Measurements from ENCODE around the gene THEM4.
"Not testable (repeated sequence)": the region's sequence is repeated elsewhere in the genome, so short reads cannot be mapped to it uniquely, and the experiment has no call there.

The THEM4 gene

GRCh38 chr1:151893176-151893924, 16.0 kb downstream of the THEM4 start:
- no peak for DNase-seq (ENCODE audit: low spot score)
- no peak for TF ChIP-seq CTCF (IDR thresholded peaks at IDR 0.05; ENCODE audit: borderline replicate concordance, control extremely low read depth, extremely low read depth, insufficient read depth, missing control alignments)
- in situ Hi-C loops (cut with MboI; ENCODE audit: low sequenced_read_pairs, unreplicated experiment): no loop called here

GRCh38 chr1:151892190-151892589, 17.1 kb downstream of the THEM4 start:
- no peak for DNase-seq (ENCODE audit: low spot score)
- in situ Hi-C loops (cut with MboI; ENCODE audit: low sequenced_read_pairs, unreplicated experiment): no loop called here
- TF ChIP-seq CTCF (IDR thresholded peaks at IDR 0.05; ENCODE audit: borderline replicate concordance, control extremely low read depth, extremely low read depth, insufficient read depth, missing control alignments): no peak

- no peak for TF ChIP-seq CTCF (IDR thresholded peaks at IDR 0.05; ENCODE audit: borderline replicate concordance, control extremely low read depth, extremely low read depth, insufficient read depth, missing control alignments)
- in situ Hi-C loops (cut with MboI; ENCODE audit: low sequenced_read_pairs, unreplicated experiment): no loop called here
- no peak for DNase-seq (ENCODE audit: low spot score)
These were observed 17.8 kb downstream of the THEM4 start for GRCh38 chr1:151891512-151891911.

GRCh38 chr1:151888972-151889570, 20.2 kb downstream of the THEM4 start:
- peak; percentile 38 for DNase-seq (ENCODE audit: low spot score)
- in situ Hi-C loops (cut with MboI; ENCODE audit: low sequenced_read_pairs, unreplicated experiment): no loop called here
- no peak for TF ChIP-seq CTCF (IDR thresholded peaks at IDR 0.05; ENCODE audit: borderline replicate concordance, control extremely low read depth, extremely low read depth, insufficient read depth, missing control alignments)

GRCh38 chr1:151887028-151887427, 22.3 kb downstream of the THEM4 start:
- TF ChIP-seq CTCF (IDR thresholded peaks at IDR 0.05; ENCODE audit: borderline replicate concordance, control extremely low read depth, extremely low read depth, insufficient read depth, missing control alignments): no peak
- in situ Hi-C loops (cut with MboI; ENCODE audit: low sequenced_read_pairs, unreplicated experiment): no loop called here
- no peak for DNase-seq (ENCODE audit: low spot score)

- DNase-seq (ENCODE audit: low spot score): no peak
- in situ Hi-C loops (cut with MboI; ENCODE audit: low sequenced_read_pairs, unreplicated experiment): no loop called here
These were observed 23.8 kb downstream of the THEM4 start for GRCh38 chr1:151885479-151885878.

GRCh38 chr1:151884879-151885278, 24.4 kb downstream of the THEM4 start:
- DNase-seq (ENCODE audit: low spot score); in situ Hi-C loops (cut with MboI; ENCODE audit: low sequenced_read_pairs, unreplicated experiment): not testable (repeated sequence)

More at GRCh38 chr1:151885479-151885878, 23.8 kb downstream of the THEM4 start:
- no peak for TF ChIP-seq CTCF (IDR thresholded peaks at IDR 0.05; ENCODE audit: borderline replicate concordance, control extremely low read depth, extremely low read depth, insufficient read depth, missing control alignments)

GRCh38 chr1:151884445-151884844, 24.9 kb downstream of the THEM4 start:
- in situ Hi-C loops (cut with MboI; ENCODE audit: low sequenced_read_pairs, unreplicated experiment); DNase-seq (ENCODE audit: low spot score): not testable (repeated sequence)

- DNase-seq (ENCODE audit: low spot score); in situ Hi-C loops (cut with MboI; ENCODE audit: low sequenced_read_pairs, unreplicated experiment): not testable (repeated sequence)
These were observed 25.4 kb downstream of the THEM4 start for GRCh38 chr1:151883898-151884297.

- DNase-seq (ENCODE audit: low spot score); in situ Hi-C loops (cut with MboI; ENCODE audit: low sequenced_read_pairs, unreplicated experiment): not testable (repeated sequence)
These were observed 26.4 kb downstream of the THEM4 start for GRCh38 chr1:151882918-151883317.

Measured in GM13976 (cell line).